ENCODE data around the gene PHF1. TPM values are rescaled to one million over a fixed set of nuclear protein-coding genes. Genes with fewer than 3 reads are reported as not detected.
A peak's percentile ranks its signal among the peaks of the same experiment; 100 is the strongest.

PHF1 gene
- total RNA-seq, 2 donors from 2014 or later = 71.4 to 75.7 TPM

GRCh38 chr6:33431880-33432541 lies 21.2 kb downstream of the PHF1 start:
- peaks cover 27% of the 10 kb centered on the region for H3K36me3 Mint-ChIP-seq (ENCODE audit: low read depth)
- H3K27ac ChIP-seq (ENCODE audit: low read depth, low read length) = peak overlapping the region; percentile 82
- H3K27me3 ChIP-seq (ENCODE audit: control insufficient read depth, insufficient read depth, low read length, poor library complexity, severe bottlenecking) = no peaks in the 10 kb centered on the region
- 47 to 50% methylated on average over 3 to 11 of the region's 12 CpGs for WGBS, 2 experiments (ENCODE audit: insufficient coverage in 1 of 2, insufficient read length in 1 of 2)
- H3K4me1 ChIP-seq (ENCODE audit: control insufficient read depth, insufficient read depth, low read length) = peaks cover 11% of the 10 kb centered on the region
- H3K9me3 Mint-ChIP-seq = no peaks in the 10 kb centered on the region
- H3K27me3 Mint-ChIP-seq (ENCODE audit: insufficient read depth) = no peaks in the 10 kb centered on the region
- H3K9me3 ChIP-seq (ENCODE audit: control insufficient read depth, low read length) = no peaks in the 10 kb centered on the region
- peak overlapping the region; percentile 51 for H3K4me3 Mint-ChIP-seq
- peaks cover 18% of the 10 kb centered on the region for H3K36me3 ChIP-seq (ENCODE audit: control insufficient read depth, insufficient read depth, low read length)
- TF ChIP-seq, protein P1, sequence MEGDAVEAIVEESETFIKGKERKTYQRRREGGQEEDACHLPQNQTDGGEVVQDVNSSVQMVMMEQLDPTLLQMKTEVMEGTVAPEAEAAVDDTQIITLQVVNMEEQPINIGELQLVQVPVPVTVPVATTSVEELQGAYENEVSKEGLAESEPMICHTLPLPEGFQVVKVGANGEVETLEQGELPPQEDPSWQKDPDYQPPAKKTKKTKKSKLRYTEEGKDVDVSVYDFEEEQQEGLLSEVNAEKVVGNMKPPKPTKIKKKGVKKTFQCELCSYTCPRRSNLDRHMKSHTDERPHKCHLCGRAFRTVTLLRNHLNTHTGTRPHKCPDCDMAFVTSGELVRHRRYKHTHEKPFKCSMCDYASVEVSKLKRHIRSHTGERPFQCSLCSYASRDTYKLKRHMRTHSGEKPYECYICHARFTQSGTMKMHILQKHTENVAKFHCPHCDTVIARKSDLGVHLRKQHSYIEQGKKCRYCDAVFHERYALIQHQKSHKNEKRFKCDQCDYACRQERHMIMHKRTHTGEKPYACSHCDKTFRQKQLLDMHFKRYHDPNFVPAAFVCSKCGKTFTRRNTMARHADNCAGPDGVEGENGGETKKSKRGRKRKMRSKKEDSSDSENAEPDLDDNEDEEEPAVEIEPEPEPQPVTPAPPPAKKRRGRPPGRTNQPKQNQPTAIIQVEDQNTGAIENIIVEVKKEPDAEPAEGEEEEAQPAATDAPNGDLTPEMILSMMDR (conservative IDR thresholded peaks at IDR 0.05) = no peak
- H3K27ac Mint-ChIP-seq = peak overlapping the region; percentile 81
- peak overlapping the region; percentile 37 for H3K4me3 ChIP-seq (ENCODE audit: low read length)
- peaks cover 59% of the 10 kb centered on the region for H3K4me1 Mint-ChIP-seq
- DNase-seq = peak; percentile 67
- H3K9ac ChIP-seq (ENCODE audit: extremely low read depth, low read length, poor library complexity, severe bottlenecking) = no peak overlapping the region

GRCh38 chr6:33432546-33432945 lies 21.7 kb downstream of the PHF1 start:
- Mint-ChIP-seq H3K27ac (peak overlapping the region; percentile 88), H3K4me3 (peak overlapping the region; percentile 51), H3K36me3 (ENCODE audit: low read depth) (peaks cover 32% of the 10 kb centered on the region), H3K4me1 (peaks cover 54% of the 10 kb centered on the region), H3K27me3 (ENCODE audit: insufficient read depth) (no peaks in the 10 kb centered on the region), H3K9me3 (no peaks in the 10 kb centered on the region)
- Histone ChIP-seq H3K9ac (ENCODE audit: extremely low read depth, low read length, poor library complexity, severe bottlenecking) (no peak overlapping the region), H3K27me3 (ENCODE audit: control insufficient read depth, insufficient read depth, low read length, poor library complexity, severe bottlenecking) (no peaks in the 10 kb centered on the region), H3K27ac (ENCODE audit: low read depth, low read length) (no peak overlapping the region), H3K9me3 (ENCODE audit: control insufficient read depth, low read length) (no peaks in the 10 kb centered on the region), H3K36me3 (ENCODE audit: control insufficient read depth, insufficient read depth, low read length) (peaks cover 23% of the 10 kb centered on the region), H3K4me1 (ENCODE audit: control insufficient read depth, insufficient read depth, low read length) (peaks cover 11% of the 10 kb centered on the region), H3K4me3 (ENCODE audit: low read length) (no peak overlapping the region)
- 60 to 70% methylated on average over 3 to 10 of the region's 10 CpGs for WGBS, 2 experiments (ENCODE audit: insufficient coverage in 1 of 2, insufficient read length in 1 of 2)
- DNase-seq = peak; percentile 63
- TF ChIP-seq, protein P1 (conservative IDR thresholded peaks at IDR 0.05) = no peak

GRCh38 chr6:33433001-33433543 lies 22.3 kb downstream of the PHF1 start:
- Histone ChIP-seq H3K4me3 (ENCODE audit: low read length) (no peak overlapping the region), H3K9me3 (ENCODE audit: control insufficient read depth, low read length) (no peaks in the 10 kb centered on the region), H3K27me3 (ENCODE audit: control insufficient read depth, insufficient read depth, low read length, poor library complexity, severe bottlenecking) (no peaks in the 10 kb centered on the region), H3K36me3 (ENCODE audit: control insufficient read depth, insufficient read depth, low read length) (peaks cover 26% of the 10 kb centered on the region), H3K9ac (ENCODE audit: extremely low read depth, low read length, poor library complexity, severe bottlenecking) (no peak overlapping the region), H3K4me1 (ENCODE audit: control insufficient read depth, insufficient read depth, low read length) (peaks cover 11% of the 10 kb centered on the region), H3K27ac (ENCODE audit: low read depth, low read length) (no peak overlapping the region)
- Mint-ChIP-seq H3K4me1 (peaks cover 54% of the 10 kb centered on the region), H3K9me3 (no peaks in the 10 kb centered on the region), H3K36me3 (ENCODE audit: low read depth) (peaks cover 36% of the 10 kb centered on the region), H3K4me3 (peak overlapping the region; percentile 51), H3K27me3 (ENCODE audit: insufficient read depth) (no peaks in the 10 kb centered on the region), H3K27ac (peak overlapping the region; percentile 88)
- peak; percentile 72 for DNase-seq
- WGBS, 2 experiments (ENCODE audit: insufficient coverage in 1 of 2, insufficient read length in 1 of 2) = 89 to 94% methylated on average over 1 of the region's 1 CpG
- TF ChIP-seq, protein P1 (conservative IDR thresholded peaks at IDR 0.05) = peak; percentile 23
